Endothelial cell of umbilical vein (primary cell): ENCODE data around the gene CSPG5. TPM values are rescaled to one million over a fixed set of nuclear protein-coding genes. Genes with fewer than 3 reads are reported as not detected.

Source experiments
- BruUV-seq: library from RNA; stranded (reverse); fragments of 400-500 nt; replicated peaks from 2 replicates; lab custom pipeline; 2021; lab: Mats Ljungman, UMichigan
- CTCF ChIA-PET: fragments of 300-600, 350-600 bp; sonication (Branson Sonifier 250); formaldehyde crosslinking; loops from one replicate; lab custom pipeline; 2021; ENCODE audit warnings: antibody characterized with exemption, inconsistent platforms; lab: Charles Lee
- POLR2A ChIA-PET: fragments of 300-600, 350-600 bp; sonication (Branson Sonifier 250); formaldehyde crosslinking; loops from one replicate; lab custom pipeline; 2021; ENCODE audit warnings: antibody characterized with exemption, inconsistent platforms; lab: Charles Lee
- DNase-seq: peaks from one replicate; pipeline ENCODE4 v3.0.0-alpha.2; 2011; ENCODE audit warnings: low read depth, low spot score
- FAIRE-seq: peaks from 2 replicates; lab custom pipeline; 2011; peaks lifted over from hg19 to GRCh38; lab: Jason Lieb, UNC
- H2AFZ ChIP-seq: 2 replicates; pipeline ENCODE4 v1.6.0; 2012; ENCODE audit warnings: low read depth, low read length, control low read depth, inconsistent platforms
- H3K27ac ChIP-seq: 2 replicates; pipeline ENCODE4 v1.5.1; 2011; ENCODE audit warnings: low read depth, mild to moderate bottlenecking, control low read depth, low read length, moderate library complexity; ENCODE audit not compliant: insufficient read depth
- H3K27me3 ChIP-seq, 2 experiments: 2 replicates each; pipeline versions ENCODE4 v1.6.0 to v1.6.1; 2011; ENCODE audit warnings: low read length in 2 of 2, mixed read lengths in 1 of 2; ENCODE audit not compliant: control insufficient read depth in 2 of 2, insufficient read depth in 2 of 2
- H3K36me3 ChIP-seq, 2 experiments: 2 replicates in 1 of 2; 3 replicates in 1 of 2; pipeline ENCODE4 v1.5.1; 2011; ENCODE audit warnings: low read length in 2 of 2, mild to moderate bottlenecking in 1 of 2, moderate library complexity in 1 of 2; ENCODE audit not compliant: control insufficient read depth in 2 of 2, insufficient read depth in 2 of 2; ENCODE audit errors: extremely low read depth in 1 of 2
- H3K4me1 ChIP-seq: 3 replicates; pipeline ENCODE4 v1.5.1; 2011; ENCODE audit warnings: mild to moderate bottlenecking, low read length; ENCODE audit not compliant: control insufficient read depth, insufficient read depth; ENCODE audit errors: extremely low read depth
- H3K4me2 ChIP-seq: 2 replicates; pipeline ENCODE4 v1.6.1; 2011; ENCODE audit warnings: low read length, control low read depth, mixed read lengths; ENCODE audit not compliant: insufficient read depth
- H3K4me3 ChIP-seq, 3 experiments: fragments of 200-600 bp in 1 of 3; sonication (generic), shearing (Covaris generic) in 1 of 3; replicated peaks in 1 of 3; 2 replicates each; pipeline ENCODE4 v1.5.1; 2011 to 2016; ENCODE audit warnings: control low read depth in 3 of 3, low read length in 3 of 3, mild to moderate bottlenecking in 2 of 3, inconsistent platforms in 1 of 3, low read depth in 1 of 3, moderate library complexity in 1 of 3; ENCODE audit not compliant: insufficient read depth in 1 of 3
- H3K79me2 ChIP-seq: 2 replicates; pipeline ENCODE4 v1.6.0; 2012; ENCODE audit warnings: low read length, inconsistent platforms; ENCODE audit not compliant: control insufficient read depth, insufficient read depth
- H3K9ac ChIP-seq: replicated peaks from 2 replicates; pipeline ENCODE3; 2011; ENCODE audit warnings: low read length, control low read depth; ENCODE audit not compliant: insufficient read depth; ENCODE audit errors: extremely low read depth
- H3K9me1 ChIP-seq: replicated peaks from 3 replicates; pipeline ENCODE4 v1.6.0; 2011; ENCODE audit warnings: mild to moderate bottlenecking, low read length; ENCODE audit not compliant: control insufficient read depth, insufficient read depth; ENCODE audit errors: extremely low read depth
- H3K9me3 ChIP-seq: replicated peaks from 2 replicates; pipeline ENCODE4 v1.5.1; 2012; ENCODE audit warnings: low read length, inconsistent platforms; ENCODE audit not compliant: control insufficient read depth, insufficient read depth
- H4K20me1 ChIP-seq: replicated peaks from 2 replicates; pipeline ENCODE3; 2011; ENCODE audit warnings: mild to moderate bottlenecking, low read length; ENCODE audit not compliant: control insufficient read depth, insufficient read depth; ENCODE audit errors: extremely low read depth
- CTCF ChIP-seq, 2 donors: IDR thresholded peaks; 1 replicate in 1 of 2; 2 replicates in 1 of 2; pipeline ENCODE4 v1.5.1; 2011; ENCODE audit warnings: low read length in 2 of 2, mild to moderate bottlenecking in 2 of 2, moderate library complexity in 2 of 2, control low read depth in 1 of 2, inconsistent platforms in 1 of 2, low read depth in 1 of 2; ENCODE audit not compliant: insufficient read depth in 1 of 2; ENCODE audit errors: extremely low read depth in 1 of 2
- EZH2 ChIP-seq: IDR thresholded peaks from 2 replicates; pipeline ENCODE4 v1.6.1; 2012; ENCODE audit warnings: borderline replicate concordance, low read depth, mild to moderate bottlenecking, moderate library complexity, low read length, inconsistent platforms; ENCODE audit not compliant: severe bottlenecking
- FOS ChIP-seq: IDR thresholded peaks from 2 replicates; pipeline ENCODE4 v1.6.1; 2011; ENCODE audit warnings: mild to moderate bottlenecking, low read length, moderate library complexity, borderline replicate concordance; ENCODE audit not compliant: insufficient read depth
- GATA2 ChIP-seq: IDR thresholded peaks from 2 replicates; pipeline ENCODE4 v1.7.0; 2011; ENCODE audit warnings: low read depth, mild to moderate bottlenecking, moderate library complexity, mixed read lengths, low read length; ENCODE audit not compliant: insufficient read length, insufficient read depth
- JUN ChIP-seq: IDR thresholded peaks from 2 replicates; pipeline ENCODE4 v1.6.1; 2011; ENCODE audit warnings: borderline replicate concordance, low read depth; ENCODE audit not compliant: insufficient read length, insufficient read depth
- MAX ChIP-seq: IDR thresholded peaks from 2 replicates; pipeline ENCODE4 v1.6.1; 2011; ENCODE audit not compliant: insufficient read depth, insufficient read length
- MYC ChIP-seq: IDR thresholded peaks from one replicate; pipeline ENCODE4 v1.6.1; 2011; ENCODE audit warnings: mild to moderate bottlenecking, low read depth, low read length
- POLR2A ChIP-seq: IDR thresholded peaks from 2 replicates; pipeline ENCODE4 v1.6.1; 2012; ENCODE audit warnings: low read depth, mild to moderate bottlenecking, control low read depth, low read length
- POLR2AphosphoS5 ChIP-seq: IDR thresholded peaks from 2 replicates; pipeline ENCODE4 v1.6.1; 2012; ENCODE audit warnings: low read depth, mild to moderate bottlenecking, control low read depth, low read length, moderate library complexity; ENCODE audit not compliant: insufficient read depth
- dilution Hi-C: fragments of 300-500 bp; cut with MboI; formaldehyde crosslinking; loops from one replicate; pipeline ENCODE4 v1.15.0; 2019; ENCODE audit warnings: low sequenced_read_pairs; ENCODE audit not compliant: extremely low pct_ligation_motif_present
- intact Hi-C: fragments of 100-400 bp; cut with micrococcal nuclease; formaldehyde crosslinking; loops from one replicate; pipeline ENCODE4 v1.10.0; 2022
- polyA plus RNA-seq, 4 experiments: library from polyadenylated mRNA; depleted of rRNA in 3 of 4; stranded (reverse) in 3 of 4; unstranded in 1 of 4; fragments of >200 nt; gene quantifications; 2 replicates each; pipeline versions ENCODE4 v1.2.1 to v1.2.3, GENCODE V29; 2011 to 2012; ENCODE audit warnings: missing spikeins in 1 of 4
- total RNA-seq: library from RNA; stranded (reverse); gene quantifications from 2 replicates; pipeline ENCODE4 v1.2.3, GENCODE V29; 2021

The CSPG5 gene
- total and polyA plus RNA-seq, 2 donors (not counting 3 experiments of a cell fraction or from before 2014, with no cell fraction given): 0.32 to 0.55 TPM

GRCh38 chr3:47540281-47540680 lies 38.4 kb downstream of the CSPG5 start:
- H3K27me3 ChIP-seq: peaks cover 2 to 5% of the 10 kb centered on the region in 2 experiments
- FAIRE-seq (no peak), DNase-seq (no peak)
- no peak overlapping the region for H3K4me2 ChIP-seq
- H3K79me2 ChIP-seq: no peaks in the 10 kb centered on the region
- POLR2A ChIA-PET: no interaction called here
- H3K4me1 ChIP-seq: no peaks in the 10 kb centered on the region
- BruUV-seq: no TSS peak
- intact Hi-C loops (no loop called here), dilution Hi-C loops (no loop called here)
- no peaks in the 10 kb centered on the region for H4K20me1 ChIP-seq
- no peaks in the 10 kb centered on the region for H3K9me1 ChIP-seq
- H2AFZ ChIP-seq: no peak overlapping the region
- H3K9me3 ChIP-seq: no peaks in the 10 kb centered on the region
- no peak overlapping the region for H3K27ac ChIP-seq
- no peak overlapping the region for H3K4me3 ChIP-seq
- TF ChIP-seq CTCF (IDR thresholded peaks at IDR 0.05; ENCODE audit: extremely low read depth in 1 of 2, insufficient read depth in 1 of 2, low read depth in 1 of 2, low read length in 2 of 2): no peak
- no peak for TF ChIP-seq POLR2A
- no peak for TF ChIP-seq EZH2
- no peak for TF ChIP-seq MYC
- no peak for TF ChIP-seq MAX
- TF ChIP-seq GATA2: no peak
- TF ChIP-seq FOS: no peak
- TF ChIP-seq POLR2AphosphoS5: no peak
- TF ChIP-seq JUN: no peak
- H3K36me3 ChIP-seq: no peaks in the 10 kb centered on the region
- H3K9ac ChIP-seq: no peak overlapping the region
- CTCF ChIA-PET: interaction anchor here (0.6 to 2.1 kb wide), 4 partner anchors 18 to 1237 kb away, joined by 3 to 9 read pairs (median 3); no protein-coding TSS in a partner anchor
